Measurements from ENCODE around the gene CFAP46.
A peak's percentile ranks its signal among the peaks of the same experiment; 100 is the strongest.
"Not testable (repeated sequence)": the region's sequence is repeated elsewhere in the genome, so short reads cannot be mapped to it uniquely, and the experiment has no call there.

The CFAP46 gene

GRCh38 chr10:132912713-132913558, 29.4 kb downstream of the CFAP46 start:
- DNase-seq, result no peak

DNA sequence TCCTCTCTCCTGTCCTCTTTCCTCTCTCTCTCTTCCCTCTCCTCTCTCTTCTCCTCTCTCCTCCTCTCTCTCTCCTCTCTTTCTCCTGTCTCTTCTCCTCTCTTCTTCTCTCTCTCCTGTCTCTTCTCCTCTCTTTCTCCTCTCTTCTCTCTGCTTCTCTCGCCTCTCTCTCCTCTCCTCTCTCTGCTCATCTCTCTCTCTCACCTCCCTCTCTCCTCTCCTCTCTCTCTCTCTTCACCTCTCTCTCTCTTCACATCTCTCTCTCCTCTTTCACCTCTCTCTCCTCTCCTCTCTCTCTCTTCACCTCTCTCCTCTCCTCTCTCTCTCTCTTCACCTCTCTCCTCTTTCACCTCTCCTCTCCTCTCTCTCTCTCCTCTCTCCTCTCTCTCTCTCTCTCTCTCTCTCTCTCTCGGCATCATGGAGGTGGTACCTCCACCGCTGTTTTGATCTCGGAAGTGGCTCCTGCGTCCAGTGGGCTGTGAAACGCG, 30.1 kb downstream of the CFAP46 start:
- DNase-seq, result no peak

- DNase-seq, result no peak
Observed at GRCh38 chr10:132911786-132912097, 30.6 kb downstream of the CFAP46 start.

DNA sequence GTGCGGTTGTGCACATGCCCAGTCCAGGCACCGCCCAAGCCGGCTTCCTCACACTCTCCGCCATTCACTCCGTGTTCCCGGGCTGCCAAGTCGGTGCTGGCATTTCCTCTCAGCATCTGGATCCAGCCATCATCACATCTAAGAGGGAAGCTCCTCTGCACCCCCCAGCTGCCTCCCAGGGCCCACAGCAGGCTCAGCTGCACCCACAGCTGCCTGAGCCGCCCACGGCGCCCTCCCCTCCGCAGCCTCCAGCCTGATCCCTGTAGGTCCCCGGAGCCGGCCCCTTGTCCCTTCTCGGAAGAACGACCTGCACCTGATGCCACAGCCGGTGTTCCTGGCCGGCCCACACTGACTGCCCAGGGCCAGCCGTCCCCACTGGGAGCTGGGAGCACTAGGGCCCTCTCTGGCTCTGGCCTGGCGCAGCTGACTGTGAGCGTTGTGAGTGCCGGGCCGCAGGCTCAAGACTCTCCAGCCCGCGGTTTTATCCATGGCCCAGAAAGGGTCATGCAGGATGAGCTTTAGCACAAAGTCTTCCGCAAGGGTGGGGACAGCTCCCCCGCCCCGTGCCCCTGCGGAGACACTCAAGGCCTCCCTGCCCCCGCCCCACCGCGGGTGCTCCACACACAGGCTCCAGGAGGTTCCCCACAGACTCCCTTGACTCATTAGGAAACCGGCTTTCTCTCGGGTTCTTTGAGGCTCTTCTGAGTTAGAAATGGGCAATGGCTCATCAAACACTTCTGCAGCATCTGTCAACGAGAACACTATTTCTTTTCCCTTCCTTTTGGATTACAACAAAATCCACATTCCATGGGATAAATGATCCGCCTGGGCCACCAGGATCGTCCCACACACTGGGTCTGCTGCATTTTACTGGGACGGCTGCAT, 31.2 kb downstream of the CFAP46 start:
- DNase-seq, result no peak

DNA sequence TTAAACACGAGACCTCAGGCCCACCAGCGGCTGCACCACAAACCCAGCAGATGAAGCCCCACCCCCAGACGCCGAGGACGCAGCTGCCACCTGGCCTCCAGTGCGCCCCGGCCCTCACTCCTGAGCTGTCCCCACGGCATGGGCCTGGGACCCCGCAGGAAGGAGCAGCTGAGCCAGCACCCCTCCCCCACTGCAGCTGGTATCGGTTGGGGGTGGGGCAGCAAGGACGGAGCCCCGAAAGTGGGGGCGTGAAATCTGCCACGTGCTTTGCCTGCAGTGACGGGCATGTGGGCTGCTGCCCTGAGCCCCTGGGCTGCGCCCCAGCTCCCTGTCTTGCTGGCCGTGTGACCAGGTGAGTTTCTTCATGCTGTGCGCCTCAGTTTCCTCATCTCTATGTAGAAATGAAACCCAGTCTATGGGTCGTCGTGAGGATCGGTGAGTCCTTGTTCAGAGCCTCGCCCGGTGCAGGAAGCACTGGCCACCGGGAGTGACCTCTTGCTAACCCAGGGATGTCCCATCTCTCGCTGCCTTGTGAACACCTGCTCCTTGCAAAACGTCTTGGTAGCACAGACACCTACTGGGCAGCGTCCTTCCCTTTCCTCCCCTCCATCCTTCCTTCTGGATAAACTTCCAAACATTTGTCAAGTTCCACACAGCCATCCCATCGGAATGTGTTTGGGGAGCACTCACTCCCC, 32.0 kb downstream of the CFAP46 start:
- no peak for DNase-seq

GRCh38 chr10:132909491-132910071, 32.8 kb downstream of the CFAP46 start:
- no peak for DNase-seq

GRCh38 chr10:132908621-132909295, 33.6 kb downstream of the CFAP46 start:
- no peak for DNase-seq

- DNase-seq, result no peak
Observed at GRCh38 chr10:132907821-132908620, 34.3 kb downstream of the CFAP46 start.

DNA sequence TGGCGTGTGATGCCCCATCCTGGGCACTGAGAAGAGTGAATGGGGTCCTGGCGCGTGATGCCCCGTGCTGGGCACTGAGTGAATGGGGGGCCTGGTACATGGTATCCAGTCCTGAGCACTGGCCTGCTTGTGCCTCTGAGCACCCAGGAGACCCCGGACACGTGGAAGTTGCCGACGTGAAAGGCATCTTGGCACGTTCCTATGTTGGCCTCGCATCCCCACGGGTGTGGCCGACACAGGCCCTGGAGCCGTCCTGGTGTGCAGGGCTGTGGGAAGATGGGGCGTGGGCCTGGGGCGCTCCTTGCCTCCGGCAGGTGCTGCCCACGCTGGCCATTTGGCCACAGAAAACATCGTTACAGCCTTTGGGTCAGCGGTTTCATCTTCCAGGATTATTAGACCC, 35.5 kb downstream of the CFAP46 start:
- DNase-seq, result no peak

DNA sequence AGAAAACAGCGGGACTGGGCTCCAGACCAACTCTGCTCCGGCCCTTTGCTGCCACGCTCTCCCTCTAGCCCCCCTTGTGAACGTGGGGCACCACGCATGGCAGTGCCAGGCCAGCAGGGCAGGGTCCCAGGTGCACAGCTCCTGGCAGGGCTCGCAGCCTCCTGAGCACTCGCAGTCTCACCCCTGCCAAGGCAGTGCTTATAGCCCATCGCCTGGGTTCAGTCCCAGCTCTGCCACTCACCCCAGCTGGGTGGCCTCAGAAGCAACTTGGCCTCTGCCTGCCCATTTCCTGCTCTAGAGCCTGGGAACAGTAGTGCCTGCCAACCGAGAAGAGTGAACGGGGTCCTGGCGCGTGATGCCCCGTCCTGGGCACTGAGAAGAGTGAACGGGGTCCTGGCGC, 36.3 kb downstream of the CFAP46 start:
- DNase-seq, result no peak

GRCh38 chr10:132905661-132906060, 36.7 kb downstream of the CFAP46 start:
- no peak for DNase-seq

DNA sequence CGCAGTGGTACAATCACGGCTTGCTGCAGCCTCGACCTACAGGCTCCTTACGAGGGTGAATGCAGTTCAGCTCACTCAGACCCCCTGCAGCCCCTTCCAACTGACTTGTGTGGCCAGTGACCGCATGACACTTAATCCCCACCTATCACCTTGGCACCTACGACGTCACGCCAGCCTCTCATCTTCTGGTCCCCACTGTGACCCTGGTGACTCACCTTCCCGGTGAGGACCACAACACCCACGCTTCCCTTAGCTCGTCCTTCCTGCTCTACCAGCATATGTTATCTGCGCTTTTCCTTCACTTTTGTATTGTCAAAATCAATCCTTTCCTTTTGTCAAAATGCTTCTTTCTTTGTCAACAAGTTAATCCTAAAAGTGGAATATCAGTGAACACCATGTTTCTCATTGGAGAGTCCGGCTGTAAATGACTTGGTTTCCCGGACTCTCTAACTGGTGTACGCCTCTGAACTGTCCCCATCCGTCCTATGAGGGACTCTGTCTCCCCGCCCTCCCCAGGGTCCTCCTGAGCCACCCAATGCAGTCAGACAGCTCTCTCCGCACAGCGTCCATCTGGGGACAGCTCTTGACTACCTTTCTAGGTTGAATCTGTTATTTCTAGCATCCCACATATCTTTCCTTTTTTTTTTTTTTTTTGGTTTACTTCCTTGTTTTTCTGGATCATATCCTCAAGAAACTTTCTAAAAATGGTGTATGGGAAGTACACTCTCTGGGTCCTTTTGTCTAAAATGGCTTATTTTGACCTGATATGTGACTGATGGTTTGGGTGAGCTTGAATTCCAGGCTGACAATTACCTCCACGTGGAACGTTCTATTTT, 37.3 kb downstream of the CFAP46 start:
- DNase-seq, result no peak

DNA sequence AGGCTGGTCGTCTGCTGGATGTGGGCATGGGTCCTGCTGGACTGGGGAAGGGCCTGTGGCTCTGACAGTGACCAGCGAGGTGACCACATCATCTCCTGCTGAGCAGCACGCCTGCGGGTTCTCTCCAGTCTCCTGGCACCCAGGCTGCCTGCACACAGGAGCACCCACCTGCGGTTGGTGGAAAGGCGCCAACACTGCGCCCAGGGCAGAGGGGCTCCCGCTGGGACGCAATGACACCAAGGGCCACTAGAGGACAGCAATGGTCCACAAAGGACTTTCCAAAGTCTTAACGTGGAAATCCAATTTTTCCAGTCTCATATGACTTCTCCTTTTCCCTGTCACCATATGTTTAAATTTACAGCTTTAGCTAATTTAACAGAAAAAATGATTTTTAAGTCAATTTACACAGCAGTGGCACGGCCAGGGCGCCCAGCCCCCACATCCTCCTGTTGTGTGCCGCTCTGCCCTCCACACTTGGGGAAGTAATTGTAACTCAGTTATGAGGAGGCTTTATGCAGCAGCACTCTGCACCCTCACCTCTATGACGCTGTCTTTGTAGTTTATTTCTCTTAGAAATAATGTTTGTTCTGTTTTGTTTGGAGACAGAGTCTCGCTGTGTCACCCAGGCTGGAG, 38.1 kb downstream of the CFAP46 start:
- DNase-seq, result peak; percentile 12 to 25 (median 22)

DNA sequence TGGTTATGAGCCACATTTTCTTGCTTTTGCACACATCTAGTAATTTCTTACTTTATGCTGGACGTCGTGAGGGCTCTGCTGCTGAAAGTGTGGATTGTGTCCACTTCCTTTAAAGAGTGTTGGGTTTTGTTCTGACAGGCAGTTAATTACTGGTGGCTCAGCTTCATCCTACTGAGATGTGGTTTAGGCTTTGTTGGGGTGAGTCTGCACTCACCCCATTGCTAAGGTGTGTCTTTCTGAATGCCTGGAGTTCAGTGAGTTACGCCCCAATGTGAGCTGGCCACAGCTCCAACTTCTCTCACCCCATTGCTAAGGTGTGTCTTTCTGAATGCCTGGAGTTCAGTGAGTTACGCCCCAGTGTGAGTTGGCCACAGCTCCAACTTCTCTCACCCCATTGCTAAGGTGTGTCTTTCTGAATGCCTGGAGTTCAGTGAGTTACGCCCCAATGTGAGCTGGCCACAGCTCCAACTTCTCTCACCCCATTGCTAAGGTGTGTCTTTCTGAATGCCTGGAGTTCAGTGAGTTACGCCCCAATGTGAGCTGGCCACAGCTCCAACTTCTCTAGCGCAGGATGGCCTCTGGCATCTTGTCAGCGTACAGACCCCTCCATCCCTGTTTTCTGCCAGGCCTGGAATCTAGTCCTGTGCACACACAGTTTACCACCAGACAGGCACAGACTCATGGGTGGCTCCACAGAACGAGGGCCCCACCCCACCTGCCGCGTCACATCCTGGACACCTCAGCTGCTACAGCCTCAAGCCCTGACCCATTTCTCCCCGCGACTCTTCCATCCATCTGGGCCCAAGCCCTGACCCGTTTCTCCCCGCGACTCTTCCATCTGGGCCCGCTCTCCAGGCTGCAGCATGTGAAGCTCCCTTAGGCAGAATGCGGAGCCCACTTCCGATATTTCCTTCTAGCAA, 39.5 kb downstream of the CFAP46 start:
- DNase-seq, result not testable (repeated sequence)

- DNase-seq, result no peak
Observed at GRCh38 chr10:132901351-132901750, 41.0 kb downstream of the CFAP46 start.

- DNase-seq, result no peak
Observed at GRCh38 chr10:132900211-132900756, 42.1 kb downstream of the CFAP46 start.

DNA sequence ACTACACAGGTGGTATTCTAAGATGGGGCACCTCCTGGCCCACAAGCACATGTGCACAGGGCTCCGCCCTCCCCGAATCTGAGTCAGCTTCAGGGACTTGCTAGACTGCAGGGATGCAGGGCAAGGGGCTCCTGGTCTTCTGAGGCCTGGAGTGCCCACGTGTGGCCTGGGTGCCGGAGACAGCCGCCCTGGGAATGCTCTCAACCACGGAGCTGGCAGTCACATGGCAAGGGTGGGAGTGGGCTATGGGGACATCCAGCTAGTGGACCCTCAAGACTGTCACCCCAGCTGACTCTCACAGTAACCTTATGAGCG, 42.7 kb downstream of the CFAP46 start:
- no peak for DNase-seq

GRCh38 chr10:132899054-132899750, 43.2 kb downstream of the CFAP46 start:
- no peak for DNase-seq
